Panc1 (cell line): ENCODE results near the gene DTNB. TPM values are rescaled to one million over a fixed set of nuclear protein-coding genes. Genes with fewer than 3 reads are reported as not detected.

Source experiments
- ATAC-seq: fragments of 200-7000 bp; cut with Tn5 transposase; 2 replicates; pipeline ENCODE4 v1.9.1; 2020; ENCODE audit warnings: mild to moderate bottlenecking, moderate library complexity
- BruUV-seq: library from RNA; stranded (reverse); fragments of 400-500 nt; replicated peaks from 2 replicates; lab custom pipeline; 2021; lab: Mats Ljungman, UMichigan
- CTCF ChIA-PET: fragments of 300-600 bp; sonication (Branson Sonifier 250); formaldehyde crosslinking; loops from one replicate; lab custom pipeline; 2022; ENCODE audit warnings: antibody characterized with exemption; lab: Charles Lee
- POLR2A ChIA-PET: fragments of 300-600 bp; sonication (Branson Sonifier 250); formaldehyde crosslinking; loops from one replicate; lab custom pipeline; 2022; ENCODE audit warnings: antibody characterized with exemption; lab: Charles Lee
- DNase-seq: peaks from one replicate; pipeline ENCODE4 v3.0.0-alpha.2; 2010; ENCODE audit warnings: low read depth, low spot score
- H3K27ac ChIP-seq: 2 replicates; pipeline ENCODE4 v1.5.1; 2011; ENCODE audit warnings: mild to moderate bottlenecking, low read length, inconsistent platforms
- H3K27me3 ChIP-seq: fragments of 200-500 bp; sonication (Bioruptor generic); 2 replicates; pipeline ENCODE4 v1.6.0; 2014; ENCODE audit warnings: low read length, inconsistent platforms; ENCODE audit not compliant: control insufficient read depth, insufficient read depth
- H3K36me3 ChIP-seq: fragments of 200-500 bp; sonication (Bioruptor generic); 2 replicates; pipeline ENCODE4 v1.5.1; 2014; ENCODE audit warnings: inconsistent platforms, mild to moderate bottlenecking, low read length, moderate library complexity; ENCODE audit not compliant: control insufficient read depth, insufficient read depth
- H3K4me1 ChIP-seq: 2 replicates; pipeline ENCODE4 v1.5.1; 2011; ENCODE audit warnings: inconsistent platforms, mild to moderate bottlenecking, low read length, moderate library complexity; ENCODE audit not compliant: control insufficient read depth, insufficient read depth
- H3K4me3 ChIP-seq, 2 experiments: 2 replicates each; pipeline ENCODE4 v1.5.1; 2011 to 2012; ENCODE audit warnings: low read depth in 2 of 2, low read length in 2 of 2, mild to moderate bottlenecking in 2 of 2, inconsistent platforms in 1 of 2, moderate library complexity in 1 of 2
- H3K9me3 ChIP-seq: fragments of 200-500 bp; sonication (Bioruptor generic); 2 replicates; pipeline ENCODE4 v1.5.1; 2014; ENCODE audit warnings: low read depth, mild to moderate bottlenecking, inconsistent platforms, low read length, moderate library complexity; ENCODE audit not compliant: control insufficient read depth, insufficient read depth
- POLR2AphosphoS5 ChIP-seq: IDR thresholded peaks from 2 replicates; pipeline ENCODE4 v1.6.1; 2012; ENCODE audit warnings: mild to moderate bottlenecking, low read depth, low read length, moderate library complexity
- SIN3A ChIP-seq: IDR thresholded peaks from 2 replicates; pipeline ENCODE4 v1.6.1; 2012; ENCODE audit warnings: low read depth, mild to moderate bottlenecking, low read length, moderate library complexity, borderline replicate concordance; ENCODE audit not compliant: insufficient read depth
- TCF7L2 ChIP-seq: IDR thresholded peaks from 2 replicates; pipeline ENCODE4 v1.6.1; 2011; ENCODE audit warnings: mild to moderate bottlenecking, low read depth, low read length, inconsistent platforms
- in situ Hi-C: cut with HindIII; loops from 2 replicates; pipeline ENCODE4 v1.10.0; 2016; ENCODE audit warnings: low sequenced_read_pairs, low pct_unique_long_range_greater_than_20kb
- intact Hi-C: fragments of 100-400 bp; cut with micrococcal nuclease; formaldehyde crosslinking; loops from one replicate; pipeline ENCODE4 v1.10.0; 2022; ENCODE audit not compliant: unreplicated experiment
- total RNA-seq: library from RNA; stranded (reverse); gene quantifications from one replicate; pipeline ENCODE4 v1.2.1, GENCODE V29; 2021; ENCODE audit not compliant: unreplicated experiment
- TF ChIP-seq, protein P1 (sequence below), 2 experiments: IDR thresholded peaks; 2 replicates each; pipeline ENCODE4 v1.6.1; 2011 to 2012; ENCODE audit warnings: low read depth in 2 of 2, control low read depth in 1 of 2, low read length in 1 of 2, mild to moderate bottlenecking in 1 of 2, moderate library complexity in 1 of 2; ENCODE audit not compliant: insufficient read depth in 1 of 2
- TF ChIP-seq, protein P2 (sequence below): fragments of 450-650 bp; IDR thresholded peaks from 2 replicates; pipeline ENCODE4 v1.5.1; 2017; ENCODE audit warnings: mild to moderate bottlenecking

The DTNB gene
- total RNA-seq, 1 experiment from 2014 or later, result 37.8 TPM

DNA sequence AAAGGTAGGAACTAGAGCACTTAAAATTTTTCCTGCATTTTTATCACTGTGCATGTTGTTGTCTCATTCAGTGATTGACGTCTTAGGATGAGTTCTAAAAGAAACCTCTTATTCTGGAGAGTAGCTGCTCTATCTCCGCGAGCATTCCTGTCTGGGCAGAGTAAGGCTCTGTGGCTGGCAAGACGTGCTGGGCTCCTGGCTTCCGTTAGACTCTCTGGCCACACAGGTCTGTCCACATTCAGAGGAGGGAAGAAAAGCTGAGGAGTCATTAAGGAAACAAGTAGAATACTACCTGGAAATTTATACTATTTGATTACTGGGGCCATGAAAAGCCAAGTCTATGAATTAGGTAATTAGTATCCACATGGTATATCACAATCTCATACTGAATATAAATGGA, 193.6 kb downstream of the DTNB start:
- Histone ChIP-seq H3K4me3 (no peak overlapping the region), H3K4me1 (no peaks in the 10 kb centered on the region), H3K36me3 (no peaks in the 10 kb centered on the region), H3K27ac (no peak overlapping the region), H3K9me3 (no peaks in the 10 kb centered on the region), H3K27me3 (no peaks in the 10 kb centered on the region)
- TF ChIP-seq, protein P1, sequence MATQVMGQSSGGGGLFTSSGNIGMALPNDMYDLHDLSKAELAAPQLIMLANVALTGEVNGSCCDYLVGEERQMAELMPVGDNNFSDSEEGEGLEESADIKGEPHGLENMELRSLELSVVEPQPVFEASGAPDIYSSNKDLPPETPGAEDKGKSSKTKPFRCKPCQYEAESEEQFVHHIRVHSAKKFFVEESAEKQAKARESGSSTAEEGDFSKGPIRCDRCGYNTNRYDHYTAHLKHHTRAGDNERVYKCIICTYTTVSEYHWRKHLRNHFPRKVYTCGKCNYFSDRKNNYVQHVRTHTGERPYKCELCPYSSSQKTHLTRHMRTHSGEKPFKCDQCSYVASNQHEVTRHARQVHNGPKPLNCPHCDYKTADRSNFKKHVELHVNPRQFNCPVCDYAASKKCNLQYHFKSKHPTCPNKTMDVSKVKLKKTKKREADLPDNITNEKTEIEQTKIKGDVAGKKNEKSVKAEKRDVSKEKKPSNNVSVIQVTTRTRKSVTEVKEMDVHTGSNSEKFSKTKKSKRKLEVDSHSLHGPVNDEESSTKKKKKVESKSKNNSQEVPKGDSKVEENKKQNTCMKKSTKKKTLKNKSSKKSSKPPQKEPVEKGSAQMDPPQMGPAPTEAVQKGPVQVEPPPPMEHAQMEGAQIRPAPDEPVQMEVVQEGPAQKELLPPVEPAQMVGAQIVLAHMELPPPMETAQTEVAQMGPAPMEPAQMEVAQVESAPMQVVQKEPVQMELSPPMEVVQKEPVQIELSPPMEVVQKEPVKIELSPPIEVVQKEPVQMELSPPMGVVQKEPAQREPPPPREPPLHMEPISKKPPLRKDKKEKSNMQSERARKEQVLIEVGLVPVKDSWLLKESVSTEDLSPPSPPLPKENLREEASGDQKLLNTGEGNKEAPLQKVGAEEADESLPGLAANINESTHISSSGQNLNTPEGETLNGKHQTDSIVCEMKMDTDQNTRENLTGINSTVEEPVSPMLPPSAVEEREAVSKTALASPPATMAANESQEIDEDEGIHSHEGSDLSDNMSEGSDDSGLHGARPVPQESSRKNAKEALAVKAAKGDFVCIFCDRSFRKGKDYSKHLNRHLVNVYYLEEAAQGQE (IDR thresholded peaks at IDR 0.05; ENCODE audit: insufficient read depth in 1 of 2, low read depth in 2 of 2, low read length in 1 of 2), result no peak
- TF ChIP-seq SIN3A (no peak), POLR2AphosphoS5 (no peak), TCF7L2 (no peak)
- TF ChIP-seq, protein P2, sequence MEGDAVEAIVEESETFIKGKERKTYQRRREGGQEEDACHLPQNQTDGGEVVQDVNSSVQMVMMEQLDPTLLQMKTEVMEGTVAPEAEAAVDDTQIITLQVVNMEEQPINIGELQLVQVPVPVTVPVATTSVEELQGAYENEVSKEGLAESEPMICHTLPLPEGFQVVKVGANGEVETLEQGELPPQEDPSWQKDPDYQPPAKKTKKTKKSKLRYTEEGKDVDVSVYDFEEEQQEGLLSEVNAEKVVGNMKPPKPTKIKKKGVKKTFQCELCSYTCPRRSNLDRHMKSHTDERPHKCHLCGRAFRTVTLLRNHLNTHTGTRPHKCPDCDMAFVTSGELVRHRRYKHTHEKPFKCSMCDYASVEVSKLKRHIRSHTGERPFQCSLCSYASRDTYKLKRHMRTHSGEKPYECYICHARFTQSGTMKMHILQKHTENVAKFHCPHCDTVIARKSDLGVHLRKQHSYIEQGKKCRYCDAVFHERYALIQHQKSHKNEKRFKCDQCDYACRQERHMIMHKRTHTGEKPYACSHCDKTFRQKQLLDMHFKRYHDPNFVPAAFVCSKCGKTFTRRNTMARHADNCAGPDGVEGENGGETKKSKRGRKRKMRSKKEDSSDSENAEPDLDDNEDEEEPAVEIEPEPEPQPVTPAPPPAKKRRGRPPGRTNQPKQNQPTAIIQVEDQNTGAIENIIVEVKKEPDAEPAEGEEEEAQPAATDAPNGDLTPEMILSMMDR, result no peak
- POLR2A ChIA-PET, result no interaction called here
- no TSS peak for BruUV-seq
- ATAC-seq, result no peak
- CTCF ChIA-PET, result no interaction called here
- intact Hi-C loops, result no loop called here
- in situ Hi-C loops, result no loop called here
- no peak for DNase-seq

DNA sequence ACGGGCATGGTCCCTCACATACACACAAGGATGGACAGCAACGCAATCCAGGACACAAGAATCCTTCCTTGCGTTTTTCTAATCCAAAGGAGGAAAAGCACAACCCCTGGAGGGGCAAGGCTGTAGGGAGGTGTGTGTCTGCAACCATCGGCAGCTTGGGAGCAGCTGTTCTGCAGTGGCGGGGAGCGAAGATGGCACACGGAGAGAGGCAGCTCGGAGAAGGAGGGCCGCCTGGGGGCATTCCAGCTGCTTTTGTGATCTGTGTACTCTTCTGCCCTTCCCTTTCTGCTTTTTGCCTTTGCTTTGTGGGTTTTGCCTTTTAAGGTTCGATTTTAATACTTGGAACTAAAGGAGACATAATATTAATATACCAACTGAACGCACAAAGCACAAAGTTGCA, 194.6 kb downstream of the DTNB start:
- H3K9me3 ChIP-seq, result no peaks in the 10 kb centered on the region
- TF ChIP-seq POLR2AphosphoS5 (no peak), TCF7L2 (no peak), SIN3A (no peak)
- TF ChIP-seq, protein P1 (IDR thresholded peaks at IDR 0.05; ENCODE audit: insufficient read depth in 1 of 2, low read depth in 2 of 2, low read length in 1 of 2), result no peak
- TF ChIP-seq, protein P2, result no peak
- H3K4me1 ChIP-seq, result no peaks in the 10 kb centered on the region
- BruUV-seq, result no TSS peak
- no peaks in the 10 kb centered on the region for H3K36me3 ChIP-seq
- H3K27me3 ChIP-seq, result no peaks in the 10 kb centered on the region
- no peak overlapping the region for H3K4me3 ChIP-seq
- no peak overlapping the region for H3K27ac ChIP-seq
- ATAC-seq (no peak), DNase-seq (no peak)
- ChIA-PET CTCF (no interaction called here), POLR2A (no interaction called here)
- in situ Hi-C loops (no loop called here), intact Hi-C loops (no loop called here)
